MM.1S (cell line): ENCODE results near the gene UQCC2.

Experiments used
- EZH2 ChIP-seq: fragments of 300-600 bp; sonication (generic); optimal IDR thresholded peaks from 2 replicates; pipeline ENCODE3; 2017; ENCODE audit warnings: low read depth, mild to moderate bottlenecking, antibody characterized with exemption, low read length, mixed read lengths
- TF ChIP-seq, protein P1 (sequence below): fragments of 300-600 bp; sonication (generic); IDR thresholded peaks from 2 replicates; pipeline ENCODE4 v1.5.1; 2016; ENCODE audit warnings: antibody characterized with exemption, low read length, mixed read lengths

DNA sequence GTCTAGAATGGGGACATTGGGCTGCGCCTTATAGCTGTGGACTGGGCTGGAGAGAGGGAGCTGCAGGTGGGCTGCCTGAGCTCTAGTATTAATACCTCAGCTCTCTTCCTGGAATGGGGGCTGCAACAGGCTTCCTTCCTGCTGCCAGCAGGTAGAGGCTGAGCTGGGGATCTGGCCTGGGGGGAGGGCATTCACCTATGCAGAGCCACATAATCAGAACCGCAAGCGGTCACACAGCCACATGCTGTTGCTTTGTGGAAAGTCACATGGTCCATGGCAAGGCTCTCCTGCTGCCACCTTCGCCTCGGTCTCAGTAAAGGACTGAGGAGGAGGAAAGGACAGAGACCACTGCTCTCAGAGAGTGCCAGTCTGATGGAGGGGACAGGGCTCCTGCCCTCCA lies 54.7 kb downstream of the UQCC2 start:
- TF ChIP-seq, protein P1, sequence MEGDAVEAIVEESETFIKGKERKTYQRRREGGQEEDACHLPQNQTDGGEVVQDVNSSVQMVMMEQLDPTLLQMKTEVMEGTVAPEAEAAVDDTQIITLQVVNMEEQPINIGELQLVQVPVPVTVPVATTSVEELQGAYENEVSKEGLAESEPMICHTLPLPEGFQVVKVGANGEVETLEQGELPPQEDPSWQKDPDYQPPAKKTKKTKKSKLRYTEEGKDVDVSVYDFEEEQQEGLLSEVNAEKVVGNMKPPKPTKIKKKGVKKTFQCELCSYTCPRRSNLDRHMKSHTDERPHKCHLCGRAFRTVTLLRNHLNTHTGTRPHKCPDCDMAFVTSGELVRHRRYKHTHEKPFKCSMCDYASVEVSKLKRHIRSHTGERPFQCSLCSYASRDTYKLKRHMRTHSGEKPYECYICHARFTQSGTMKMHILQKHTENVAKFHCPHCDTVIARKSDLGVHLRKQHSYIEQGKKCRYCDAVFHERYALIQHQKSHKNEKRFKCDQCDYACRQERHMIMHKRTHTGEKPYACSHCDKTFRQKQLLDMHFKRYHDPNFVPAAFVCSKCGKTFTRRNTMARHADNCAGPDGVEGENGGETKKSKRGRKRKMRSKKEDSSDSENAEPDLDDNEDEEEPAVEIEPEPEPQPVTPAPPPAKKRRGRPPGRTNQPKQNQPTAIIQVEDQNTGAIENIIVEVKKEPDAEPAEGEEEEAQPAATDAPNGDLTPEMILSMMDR, result no peak
- TF ChIP-seq EZH2, result no peak
